ENCODE measurements around the gene STX11.
"Not testable (repeated sequence)": the region's sequence is repeated elsewhere in the genome, so short reads cannot be mapped to it uniquely, and the experiment has no call there.

Gene STX11

GRCh38 chr6:144176043-144176442, 25.7 kb downstream of the STX11 start:
- peak; percentile 18 for DNase-seq (ENCODE audit: low spot score)

GRCh38 chr6:144177726-144178125, 27.4 kb downstream of the STX11 start:
- no peak for DNase-seq (ENCODE audit: low spot score)

GRCh38 chr6:144178323-144178722, 28.0 kb downstream of the STX11 start:
- DNase-seq (ENCODE audit: low spot score) = no peak

- DNase-seq (ENCODE audit: low spot score) = no peak
These were observed 28.9 kb downstream of the STX11 start for GRCh38 chr6:144179237-144179636.

GRCh38 chr6:144179828-144180227, 29.5 kb downstream of the STX11 start:
- DNase-seq (ENCODE audit: low spot score) = no peak

- DNase-seq (ENCODE audit: low spot score) = not testable (repeated sequence)
These were observed 30.0 kb downstream of the STX11 start for GRCh38 chr6:144180354-144180753.

GRCh38 chr6:144181639-144182038, 31.3 kb downstream of the STX11 start:
- DNase-seq (ENCODE audit: low spot score) = no peak

GRCh38 chr6:144184186-144184585, 33.9 kb downstream of the STX11 start:
- not testable (repeated sequence) for DNase-seq (ENCODE audit: low spot score)

GRCh38 chr6:144185133-144185836, 35.0 kb downstream of the STX11 start:
- peak; percentile 5 for DNase-seq (ENCODE audit: low spot score)

GRCh38 chr6:144186817-144187625, 36.7 kb downstream of the STX11 start:
- DNase-seq (ENCODE audit: low spot score) = no peak

- DNase-seq (ENCODE audit: low spot score) = no peak
These were observed 39.0 kb downstream of the STX11 start for GRCh38 chr6:144189351-144189750.

GRCh38 chr6:144190080-144190479, 39.8 kb downstream of the STX11 start:
- DNase-seq (ENCODE audit: low spot score) = no peak

GRCh38 chr6:144190593-144190992, 40.3 kb downstream of the STX11 start:
- peak; percentile 30 for DNase-seq (ENCODE audit: low spot score)

GRCh38 chr6:144193181-144193580, 42.9 kb downstream of the STX11 start:
- DNase-seq (ENCODE audit: low spot score) = no peak

- DNase-seq (ENCODE audit: low spot score) = no peak
These were observed 44.0 kb downstream of the STX11 start for GRCh38 chr6:144194293-144194810.

GRCh38 chr6:144195671-144196270, 45.5 kb downstream of the STX11 start:
- peak; percentile 9 for DNase-seq (ENCODE audit: low spot score)

GRCh38 chr6:144197919-144198318, 47.6 kb downstream of the STX11 start:
- DNase-seq (ENCODE audit: low spot score) = no peak

- DNase-seq (ENCODE audit: low spot score) = no peak
These were observed 52.7 kb downstream of the STX11 start for GRCh38 chr6:144202879-144203468.

GRCh38 chr6:144211160-144211559, 60.8 kb downstream of the STX11 start:
- no peak for DNase-seq (ENCODE audit: low spot score)

- no peak for DNase-seq (ENCODE audit: low spot score)
These were observed 63.0 kb downstream of the STX11 start for GRCh38 chr6:144213315-144213714.

GRCh38 chr6:144214029-144214428, 63.7 kb downstream of the STX11 start:
- DNase-seq (ENCODE audit: low spot score) = no peak

Measured in AG08395 (cell line).